Rectal smooth muscle tissue (tissue), 1 donor: ENCODE data around the gene SLFN14.

Experiments
- H3K27ac ChIP-seq: one replicate; pipeline ENCODE4 v1.7.0; 2013; ENCODE audit warnings: low read depth, low read length, inconsistent platforms
- H3K27me3 ChIP-seq: one replicate; pipeline ENCODE4 v1.7.0; 2013; ENCODE audit warnings: low read length; ENCODE audit not compliant: control insufficient read depth, insufficient read depth
- H3K36me3 ChIP-seq: one replicate; pipeline ENCODE4 v1.7.0; 2013; ENCODE audit warnings: low read length; ENCODE audit not compliant: control insufficient read depth, insufficient read depth
- H3K4me1 ChIP-seq: one replicate; pipeline ENCODE4 v1.7.0; 2013; ENCODE audit warnings: low read length; ENCODE audit not compliant: control insufficient read depth, insufficient read depth
- H3K4me3 ChIP-seq: one replicate; pipeline ENCODE4 v1.7.0; 2013; ENCODE audit warnings: low read length
- H3K9ac ChIP-seq: one replicate; pipeline ENCODE4 v1.7.0; 2013; ENCODE audit warnings: low read length

The SLFN14 gene

DNA sequence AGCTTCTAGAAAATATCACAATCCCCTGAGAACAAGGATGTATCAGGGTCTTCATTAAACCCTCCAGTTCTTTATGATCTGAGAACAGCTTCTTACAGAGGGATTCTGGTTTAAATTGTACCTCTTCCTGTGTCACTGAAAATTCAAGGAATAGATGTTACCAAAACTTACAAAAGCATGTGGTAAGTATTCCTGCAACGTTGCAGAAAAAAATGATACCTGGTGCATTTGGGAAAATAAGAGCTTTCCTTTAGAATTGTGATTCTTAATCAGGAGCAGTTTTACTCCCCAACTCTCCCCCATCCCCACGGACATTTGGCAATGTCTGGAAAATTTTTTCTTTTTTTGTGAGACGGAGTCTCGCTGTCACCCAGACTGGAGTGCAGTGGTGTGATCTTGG is 7.3 kb downstream of the SLFN14 start:
- Histone ChIP-seq H3K36me3 (no peaks in the 10 kb centered on the region), H3K27ac (no peak overlapping the region), H3K4me1 (no peaks in the 10 kb centered on the region), H3K27me3 (peaks cover 2% of the 10 kb centered on the region), H3K9ac (no peak overlapping the region), H3K4me3 (no peak overlapping the region)

DNA sequence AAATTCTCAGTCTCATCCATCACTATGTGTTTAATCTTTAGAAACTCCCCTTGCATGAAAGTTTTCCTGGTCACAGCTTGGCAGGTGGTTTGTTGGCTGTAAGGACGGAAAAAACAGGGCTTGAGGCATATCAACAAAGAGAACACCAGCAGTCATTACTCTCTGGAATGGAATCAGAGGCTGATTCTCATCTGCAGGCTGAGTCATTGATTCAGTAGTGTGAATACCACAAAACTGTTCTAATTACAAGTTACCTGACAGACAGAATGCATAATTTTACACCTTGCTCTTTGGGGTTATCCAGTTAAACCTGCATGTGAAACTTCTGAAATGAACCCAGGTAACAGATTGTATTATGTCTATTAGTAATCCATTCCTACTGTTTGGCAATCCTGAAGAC is 11.6 kb downstream of the SLFN14 start:
- no peaks in the 10 kb centered on the region for H3K4me1 ChIP-seq

DNA sequence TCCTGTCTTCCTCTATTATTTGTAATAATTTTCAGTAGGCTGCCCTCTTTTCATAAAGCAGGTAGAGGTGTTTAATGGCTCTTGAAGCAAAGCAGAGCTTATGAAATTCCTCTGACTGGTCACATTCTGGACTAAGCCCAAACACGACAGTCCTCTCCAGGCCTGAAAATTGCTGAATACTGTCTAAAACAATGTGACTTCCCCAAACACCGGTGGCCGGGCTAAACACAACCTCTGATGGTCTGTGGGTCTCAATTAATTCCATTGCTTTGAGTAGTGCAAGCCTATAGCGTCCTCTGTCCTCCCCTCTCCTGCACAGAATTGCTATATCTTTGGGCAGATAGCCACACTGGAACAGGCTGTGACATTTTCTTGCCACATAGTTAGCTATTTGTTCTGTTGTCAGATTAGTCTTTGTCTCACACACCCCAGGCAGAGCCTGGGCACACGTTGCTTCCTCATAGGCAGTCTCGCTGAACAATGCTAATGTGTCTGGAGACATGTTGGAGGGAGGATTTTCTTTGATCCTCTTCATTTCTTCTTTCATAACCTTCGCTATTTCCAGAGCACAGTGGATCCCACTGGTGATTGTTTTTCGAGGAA is 12.3 kb downstream of the SLFN14 start:
- H3K9ac ChIP-seq: no peak overlapping the region
- H3K36me3 ChIP-seq: no peaks in the 10 kb centered on the region
- H3K4me1 ChIP-seq: no peaks in the 10 kb centered on the region
- H3K4me3 ChIP-seq: no peak overlapping the region
- no peak overlapping the region for H3K27ac ChIP-seq
- no peaks in the 10 kb centered on the region for H3K27me3 ChIP-seq

More for the DNA sequence above, 11.6 kb downstream of the SLFN14 start:
- Histone ChIP-seq H3K27me3 (no peaks in the 10 kb centered on the region), H3K36me3 (no peaks in the 10 kb centered on the region), H3K9ac (no peak overlapping the region), H3K27ac (no peak overlapping the region), H3K4me3 (no peak overlapping the region)

DNA sequence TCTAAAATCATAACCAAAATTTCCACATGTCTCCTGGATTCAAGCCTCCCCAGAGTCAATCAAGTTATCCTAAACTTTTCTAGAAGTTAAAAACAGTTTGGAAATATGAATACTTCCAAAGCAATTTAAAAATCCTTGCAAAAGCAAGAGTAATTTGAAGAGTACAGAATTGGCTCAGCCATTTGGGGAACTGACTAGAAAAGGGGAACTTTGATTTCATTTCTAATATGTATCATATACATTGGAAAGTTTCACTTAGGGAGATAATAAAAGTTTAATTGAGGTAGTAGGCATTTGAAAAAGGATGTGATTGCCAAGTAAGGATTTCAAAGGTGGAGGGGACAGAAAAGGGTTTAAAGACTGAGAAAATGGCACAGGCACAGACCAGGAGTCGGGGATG is 14.1 kb downstream of the SLFN14 start:
- Histone ChIP-seq H3K27me3 (no peaks in the 10 kb centered on the region), H3K9ac (no peak overlapping the region), H3K36me3 (no peaks in the 10 kb centered on the region), H3K4me1 (no peaks in the 10 kb centered on the region), H3K4me3 (no peak overlapping the region), H3K27ac (no peak overlapping the region)

DNA sequence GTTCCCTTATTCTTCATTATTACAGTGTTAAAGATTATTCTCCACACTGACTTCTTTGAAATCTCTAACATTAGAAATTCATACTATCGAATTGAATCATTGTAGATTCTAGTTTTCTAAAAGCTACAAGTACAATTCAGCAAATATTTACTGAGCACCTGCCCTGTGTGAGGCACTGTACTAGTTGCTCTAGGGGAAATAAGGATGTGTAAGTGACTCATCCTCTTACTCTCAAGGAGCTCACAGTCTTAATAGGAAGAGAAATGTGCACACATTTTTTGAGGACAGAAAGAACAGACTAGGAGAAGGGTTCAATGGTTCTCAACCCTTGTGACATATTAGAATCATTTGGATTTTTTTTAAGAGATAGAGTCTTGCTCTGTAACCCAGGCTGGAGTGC is 15.5 kb downstream of the SLFN14 start:
- Histone ChIP-seq H3K4me3 (no peak overlapping the region), H3K36me3 (no peaks in the 10 kb centered on the region), H3K27me3 (no peaks in the 10 kb centered on the region), H3K9ac (no peak overlapping the region), H3K4me1 (no peaks in the 10 kb centered on the region), H3K27ac (no peak overlapping the region)

DNA sequence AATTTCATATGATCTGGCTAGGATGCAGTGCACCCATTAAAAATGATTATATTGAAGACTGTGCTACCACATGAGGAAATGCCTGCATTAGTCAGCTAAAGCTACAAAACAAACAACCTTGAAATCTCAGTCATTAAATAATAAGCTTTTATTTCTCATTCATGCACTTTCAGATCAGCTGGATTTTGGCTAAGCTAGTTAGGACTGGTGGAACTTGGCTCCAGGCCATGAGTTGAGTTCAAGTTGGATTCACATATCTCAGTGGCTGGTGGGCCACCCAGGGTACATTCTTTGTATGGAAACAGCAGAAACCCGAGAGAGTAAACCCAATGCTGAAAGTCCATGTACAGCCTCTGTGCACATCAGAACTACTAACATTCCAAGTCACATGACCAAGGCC is 16.8 kb downstream of the SLFN14 start:
- H3K36me3 ChIP-seq: no peaks in the 10 kb centered on the region
- no peaks in the 10 kb centered on the region for H3K27me3 ChIP-seq
- H3K9ac ChIP-seq: no peak overlapping the region
- no peak overlapping the region for H3K4me3 ChIP-seq
- no peaks in the 10 kb centered on the region for H3K4me1 ChIP-seq
- H3K27ac ChIP-seq: no peak overlapping the region

DNA sequence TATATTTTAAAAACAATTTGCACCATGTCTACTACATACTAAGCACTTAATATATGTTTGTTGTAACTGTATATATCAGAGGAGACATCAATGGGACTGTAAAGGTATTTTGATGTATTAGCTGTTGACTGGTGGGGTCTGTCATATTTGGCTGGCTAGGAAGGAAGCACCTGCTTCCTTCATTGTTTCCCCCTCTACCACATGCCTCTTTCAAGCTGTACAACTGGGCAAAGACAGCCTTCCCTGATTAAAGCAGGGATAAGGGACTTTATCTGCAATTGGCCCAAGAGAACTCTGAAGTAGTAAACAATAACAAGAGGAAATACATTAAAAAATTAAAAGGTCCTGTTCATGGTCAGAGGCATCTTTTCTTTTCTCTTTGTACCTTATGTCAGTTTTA is 17.6 kb downstream of the SLFN14 start:
- Histone ChIP-seq H3K4me1 (peaks cover 2% of the 10 kb centered on the region), H3K27ac (no peak overlapping the region)

DNA sequence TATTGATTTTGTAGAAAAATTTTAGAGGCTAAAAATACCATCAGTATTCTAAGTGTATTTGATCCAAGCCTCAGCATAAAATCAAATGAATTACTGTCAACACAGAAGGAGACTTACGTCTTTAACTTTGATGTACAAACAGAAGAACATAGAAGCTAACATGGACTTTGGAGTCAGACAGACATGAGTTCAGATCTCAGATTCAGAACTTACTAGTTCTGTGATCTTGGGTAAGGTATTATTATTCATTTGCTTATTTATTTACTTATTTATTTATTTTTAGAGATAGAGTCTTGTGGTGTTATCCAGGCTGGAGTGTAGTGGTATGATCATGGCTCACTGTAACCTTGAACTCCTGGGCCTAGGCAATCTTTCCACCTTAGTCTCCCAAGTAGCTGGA is 19.2 kb downstream of the SLFN14 start:
- H3K4me1 ChIP-seq: peaks cover 2% of the 10 kb centered on the region

More for the DNA sequence above, 17.6 kb downstream of the SLFN14 start:
- no peaks in the 10 kb centered on the region for H3K27me3 ChIP-seq
- H3K9ac ChIP-seq: no peak overlapping the region
- H3K36me3 ChIP-seq: no peaks in the 10 kb centered on the region
- no peak overlapping the region for H3K4me3 ChIP-seq

DNA sequence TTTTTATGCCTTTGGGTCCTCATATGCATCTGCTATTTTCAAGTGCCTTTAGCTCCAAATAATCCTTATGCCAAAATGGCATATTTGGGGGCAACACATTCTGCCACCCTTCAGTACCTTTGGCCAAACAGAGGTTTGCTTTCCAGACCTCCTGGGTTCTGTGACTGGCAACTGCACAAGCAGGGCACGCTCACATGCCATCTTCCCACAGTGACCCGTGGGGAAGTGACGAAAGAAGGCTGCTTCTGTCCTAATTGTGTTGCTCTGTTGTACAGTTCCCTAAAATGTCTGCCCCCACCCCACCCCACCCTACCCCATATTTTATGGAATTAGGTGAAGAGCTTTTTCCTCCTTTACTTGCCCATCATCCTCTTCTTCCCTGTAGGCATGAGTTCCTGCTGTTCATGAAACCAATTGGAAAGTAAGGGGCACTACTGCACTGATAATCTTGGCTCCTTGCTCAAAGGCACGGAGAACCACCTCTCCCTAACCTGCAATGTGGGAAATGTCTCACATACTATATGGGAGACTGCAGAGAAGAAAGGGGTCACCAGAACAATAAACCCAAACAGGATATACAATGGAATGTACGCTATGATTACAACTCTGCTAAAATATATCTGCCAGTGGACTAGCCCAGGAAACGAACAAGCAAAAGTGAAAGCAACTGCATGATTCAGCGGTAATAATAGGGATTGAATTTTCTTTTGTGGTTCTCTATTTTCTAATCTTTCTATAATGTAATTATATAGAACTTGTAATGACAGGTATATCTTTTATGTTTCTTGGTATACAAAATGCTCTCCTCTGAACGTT is 19.8 kb downstream of the SLFN14 start:
- Histone ChIP-seq H3K9ac (peak overlapping the region; percentile 53), H3K27ac (peak overlapping the region; percentile 63), H3K4me1 (peaks cover 2% of the 10 kb centered on the region)

More for the DNA sequence above, 19.2 kb downstream of the SLFN14 start:
- H3K27ac ChIP-seq: no peak overlapping the region
- no peak overlapping the region for H3K4me3 ChIP-seq
- H3K36me3 ChIP-seq: no peaks in the 10 kb centered on the region
- H3K9ac ChIP-seq: no peak overlapping the region
- H3K27me3 ChIP-seq: no peaks in the 10 kb centered on the region

DNA sequence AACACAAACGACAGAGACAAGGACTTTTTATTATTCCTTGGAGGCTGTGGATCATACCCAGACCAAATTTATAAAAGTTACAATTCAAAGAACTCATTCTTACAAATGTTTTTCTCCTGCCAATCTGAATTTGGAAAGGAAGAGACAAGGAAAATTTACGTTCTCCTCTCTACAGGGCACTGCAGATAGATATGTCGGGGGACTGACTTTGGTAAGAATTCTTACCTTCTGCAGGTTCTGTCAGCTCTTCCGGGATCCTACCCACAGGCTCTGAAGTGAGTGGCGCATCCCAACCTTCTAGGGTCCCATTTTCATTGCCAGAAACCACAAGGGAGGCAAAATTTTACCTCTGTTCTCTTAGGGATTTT is 21.0 kb downstream of the SLFN14 start:
- Histone ChIP-seq H3K4me3 (no peak overlapping the region), H3K36me3 (no peaks in the 10 kb centered on the region), H3K27ac (no peak overlapping the region), H3K27me3 (no peaks in the 10 kb centered on the region), H3K4me1 (peaks cover 2% of the 10 kb centered on the region), H3K9ac (no peak overlapping the region)

More for the DNA sequence above, 19.8 kb downstream of the SLFN14 start:
- Histone ChIP-seq H3K27me3 (no peaks in the 10 kb centered on the region), H3K4me3 (peak overlapping the region; percentile 71), H3K36me3 (no peaks in the 10 kb centered on the region)

DNA sequence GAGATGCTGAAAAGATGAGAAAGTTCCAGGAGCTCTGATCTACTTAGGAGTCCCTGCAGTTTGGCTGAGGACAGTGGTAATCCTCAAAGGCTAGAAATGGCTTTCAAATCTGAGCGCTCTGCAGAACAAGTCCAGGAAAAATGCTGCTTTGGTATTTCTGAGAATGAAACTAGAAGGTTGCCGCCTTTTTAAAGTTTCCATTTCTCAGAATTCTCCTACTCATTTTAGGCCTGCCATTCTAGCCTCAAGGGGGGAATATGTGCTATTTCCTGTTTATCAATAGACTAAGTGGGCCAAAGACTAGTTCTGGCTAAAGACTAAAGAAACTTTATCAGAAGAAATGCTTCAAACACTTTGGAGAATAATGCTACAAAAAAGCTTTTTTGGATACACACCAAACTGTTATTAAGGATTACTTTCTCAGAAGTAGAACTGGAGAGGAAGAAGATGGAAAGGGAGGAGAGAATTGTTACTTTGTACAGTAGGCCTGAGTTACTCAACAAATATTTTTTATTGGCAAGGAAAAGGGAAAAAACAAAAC is 22.9 kb downstream of the SLFN14 start, which contains the start of gene SLFN12L:
SLFN12L (minus strand) TSS at position 78 of the 541 bp plus-strand sequence. CDS start 15,314 bp downstream, outside the sequence.
- Histone ChIP-seq H3K36me3 (no peaks in the 10 kb centered on the region), H3K4me3 (peak within 1 kb of the TSS; percentile 26), H3K27me3 (no peaks in the 10 kb centered on the region), H3K9ac (no peak within 1 kb of the TSS), H3K27ac (no peak within 1 kb of the TSS), H3K4me1 (peaks cover 2% of the 10 kb centered on the region)

DNA sequence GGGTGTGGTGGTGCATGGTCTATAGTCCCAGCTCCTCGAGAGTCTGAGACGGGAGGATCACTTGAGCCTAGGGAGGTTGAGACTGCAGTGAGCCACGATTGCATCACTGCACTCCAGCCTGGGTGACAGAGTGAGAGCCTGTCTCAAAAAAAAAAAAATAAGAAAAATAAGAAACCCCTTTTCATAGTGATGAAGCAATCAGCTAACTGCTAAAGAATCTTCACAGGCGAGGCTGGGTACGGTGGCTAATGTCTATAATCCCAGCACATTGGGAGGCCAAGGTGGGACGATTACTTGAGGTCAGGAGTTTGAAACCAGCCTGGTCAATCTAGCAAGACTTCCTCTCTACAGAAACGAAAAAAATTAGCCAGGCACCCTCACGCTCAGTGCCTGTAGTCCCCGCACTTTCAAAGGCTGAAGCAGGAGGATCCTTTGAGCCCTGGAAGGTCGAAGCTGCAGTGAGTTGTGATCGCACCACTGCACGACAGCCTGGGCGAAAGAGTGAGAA is 23.9 kb downstream of the SLFN14 start:
- H3K4me1 ChIP-seq: peaks cover 2% of the 10 kb centered on the region
- peak overlapping the region; percentile 26 for H3K4me3 ChIP-seq
- no peak overlapping the region for H3K9ac ChIP-seq
- no peak overlapping the region for H3K27ac ChIP-seq
- H3K27me3 ChIP-seq: no peaks in the 10 kb centered on the region
- H3K36me3 ChIP-seq: no peaks in the 10 kb centered on the region
